GM10847 (cell line): Measurements from ENCODE around the gene PRMT9.

Source experiments
- POLR2A ChIP-seq: IDR thresholded peaks from 2 replicates; pipeline ENCODE4 v1.6.1; 2011; ENCODE audit not compliant: insufficient read length; ENCODE audit errors: extremely low read depth

PRMT9 gene

GRCh38 chr4:147693218-147693617 is 9.3 kb upstream of the PRMT9 start:
- no peak for TF ChIP-seq POLR2A

- TF ChIP-seq POLR2A: no peak
These were observed 7.9 kb upstream of the PRMT9 start for GRCh38 chr4:147691820-147692219.

GRCh38 chr4:147689067-147689466 is 5.1 kb upstream of the PRMT9 start:
- TF ChIP-seq POLR2A: no peak

GRCh38 chr4:147683188-147683591 is 773 bp downstream of the PRMT9 start:
- TF ChIP-seq POLR2A: no peak

- TF ChIP-seq POLR2A: no peak
These were observed 1.2 kb downstream of the PRMT9 start for GRCh38 chr4:147682755-147683154.

- no peak for TF ChIP-seq POLR2A
These were observed 5.0 kb downstream of the PRMT9 start for GRCh38 chr4:147678796-147679549.

- no peak for TF ChIP-seq POLR2A
These were observed 5.9 kb downstream of the PRMT9 start for GRCh38 chr4:147678106-147678505.

- TF ChIP-seq POLR2A: no peak
These were observed 9.5 kb downstream of the PRMT9 start for GRCh38 chr4:147674496-147674895.

GRCh38 chr4:147674073-147674472 is 9.9 kb downstream of the PRMT9 start:
- no peak for TF ChIP-seq POLR2A

GRCh38 chr4:147658501-147658900 is 25.5 kb downstream of the PRMT9 start:
- no peak for TF ChIP-seq POLR2A

GRCh38 chr4:147655639-147656038 is 28.3 kb downstream of the PRMT9 start:
- no peak for TF ChIP-seq POLR2A

GRCh38 chr4:147651563-147651962 is 32.4 kb downstream of the PRMT9 start:
- TF ChIP-seq POLR2A: no peak

GRCh38 chr4:147648656-147649055 is 35.3 kb downstream of the PRMT9 start:
- TF ChIP-seq POLR2A: no peak

- no peak for TF ChIP-seq POLR2A
These were observed 38.9 kb downstream of the PRMT9 start for GRCh38 chr4:147645099-147645498.

- no peak for TF ChIP-seq POLR2A
These were observed 39.5 kb downstream of the PRMT9 start for GRCh38 chr4:147644471-147644870.

- no peak for TF ChIP-seq POLR2A
These were observed 40.3 kb downstream of the PRMT9 start for GRCh38 chr4:147643616-147644015.

- TF ChIP-seq POLR2A: no peak
These were observed 43.6 kb downstream of the PRMT9 start for GRCh38 chr4:147640331-147640730.

GRCh38 chr4:147639388-147639787 is 44.6 kb downstream of the PRMT9 start:
- TF ChIP-seq POLR2A: no peak

GRCh38 chr4:147638942-147639341 is 45.0 kb downstream of the PRMT9 start:
- TF ChIP-seq POLR2A: no peak
